ENCODE results near the gene RHAG.
"Not testable (repeated sequence)": the region's sequence is repeated elsewhere in the genome, so short reads cannot be mapped to it uniquely, and the experiment has no call there.

Gene RHAG

DNA sequence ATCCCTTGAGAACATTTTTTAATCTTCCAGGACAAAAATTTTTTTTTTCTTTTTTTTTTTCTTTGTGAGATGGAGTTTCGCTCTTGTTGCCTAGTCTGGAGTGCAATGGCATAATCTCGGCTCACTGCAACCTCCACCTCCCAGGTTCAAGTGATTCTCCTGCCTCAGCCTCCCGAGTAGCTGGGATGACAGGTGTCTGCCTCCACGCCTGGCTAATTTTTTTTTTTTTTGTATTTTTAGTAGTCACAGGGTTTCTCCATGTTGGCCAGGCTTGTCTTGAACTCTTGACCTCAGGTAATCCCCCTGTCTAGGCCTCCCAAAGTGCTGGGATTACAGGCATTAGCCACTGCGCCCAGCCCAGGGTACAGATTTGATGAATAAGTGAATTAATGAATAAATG is 22.5 kb downstream of the RHAG start:
- not testable (repeated sequence) for H3K27me3 Mint-ChIP-seq, ATAC-seq, H3K4me3 Mint-ChIP-seq, H3K4me1 Mint-ChIP-seq, H3K9me3 Mint-ChIP-seq, H3K27ac Mint-ChIP-seq, H3K36me3 Mint-ChIP-seq

GRCh38 chr6:49609285-49609684 is 27.4 kb downstream of the RHAG start:
- no peaks in the 10 kb centered on the region for H3K27me3 Mint-ChIP-seq
- H3K4me1 Mint-ChIP-seq = no peaks in the 10 kb centered on the region
- no peak overlapping the region for H3K4me3 Mint-ChIP-seq
- no peaks in the 10 kb centered on the region for H3K36me3 Mint-ChIP-seq
- no peak for ATAC-seq
- H3K27ac Mint-ChIP-seq = no peak overlapping the region
- no peaks in the 10 kb centered on the region for H3K9me3 Mint-ChIP-seq

DNA sequence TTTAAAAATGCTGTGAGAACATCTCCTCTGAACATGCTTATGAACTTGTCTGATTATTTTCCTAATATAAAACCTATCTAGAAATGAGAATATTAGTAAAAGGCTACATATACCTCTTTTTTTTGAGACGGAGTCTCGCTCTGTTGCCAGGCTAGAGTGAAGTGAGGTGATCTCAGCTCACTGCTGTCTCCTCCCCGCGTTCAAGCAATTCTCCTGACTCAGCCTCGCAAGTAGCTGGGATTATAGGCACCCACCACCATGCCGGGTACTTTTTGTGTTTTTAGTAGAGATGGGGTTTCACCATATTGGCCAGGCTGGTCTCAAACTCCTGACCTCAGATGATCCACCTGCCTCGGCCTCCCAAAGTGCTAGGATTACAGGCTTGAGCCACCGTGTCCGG is 28.4 kb downstream of the RHAG start:
- H3K36me3 Mint-ChIP-seq, H3K4me1 Mint-ChIP-seq, H3K4me3 Mint-ChIP-seq, ATAC-seq, H3K27ac Mint-ChIP-seq, H3K27me3 Mint-ChIP-seq, H3K9me3 Mint-ChIP-seq: not testable (repeated sequence)

GRCh38 chr6:49607391-49607982 is 29.2 kb downstream of the RHAG start:
- Mint-ChIP-seq H3K27ac (no peak overlapping the region), H3K4me3 (no peak overlapping the region), H3K27me3 (no peaks in the 10 kb centered on the region), H3K4me1 (no peaks in the 10 kb centered on the region), H3K9me3 (peaks cover 3% of the 10 kb centered on the region), H3K36me3 (no peaks in the 10 kb centered on the region)
- no peak for ATAC-seq

DNA sequence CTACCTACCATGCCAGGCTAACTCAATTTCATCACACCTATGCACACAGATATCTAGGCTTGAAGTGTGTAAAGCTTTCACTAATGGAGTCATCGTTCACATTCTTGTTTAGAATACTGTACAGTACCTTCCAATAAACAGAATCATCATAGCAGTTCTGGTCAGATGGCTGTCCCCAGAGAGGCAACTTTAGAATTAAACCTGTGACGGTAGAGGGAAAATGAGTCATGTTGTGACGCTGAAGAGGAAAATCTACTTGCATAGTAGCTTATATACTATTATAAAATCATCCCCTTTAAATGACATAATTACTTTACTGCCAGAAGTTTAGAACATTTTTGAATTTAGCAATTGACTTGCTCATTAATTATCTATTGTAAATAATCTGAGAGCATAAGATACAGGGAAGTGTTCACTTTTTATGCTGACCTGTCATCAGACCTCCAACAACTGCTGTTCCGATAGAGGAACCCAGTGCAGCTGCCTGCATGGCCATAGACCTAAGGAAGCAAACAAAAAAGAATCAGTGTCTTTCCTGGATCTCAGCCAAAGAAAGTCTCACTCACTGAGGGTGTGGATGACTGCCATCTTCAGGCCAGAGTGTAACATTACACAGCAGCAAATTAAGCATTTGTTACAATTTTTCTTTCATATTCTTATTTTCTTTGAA is 29.8 kb downstream of the RHAG start:
- no peaks in the 10 kb centered on the region for H3K27me3 Mint-ChIP-seq
- no peaks in the 10 kb centered on the region for H3K4me1 Mint-ChIP-seq
- H3K36me3 Mint-ChIP-seq = no peaks in the 10 kb centered on the region
- no peak overlapping the region for H3K27ac Mint-ChIP-seq
- ATAC-seq = peak; percentile 55
- H3K9me3 Mint-ChIP-seq = peaks cover 3% of the 10 kb centered on the region
- H3K4me3 Mint-ChIP-seq = no peak overlapping the region

- not testable (repeated sequence) for H3K4me1 Mint-ChIP-seq
These were observed 32.6 kb downstream of the RHAG start for GRCh38 chr6:49604080-49604479.

GRCh38 chr6:49587262-49587661 is 49.4 kb downstream of the RHAG start:
- ATAC-seq, H3K9me3 Mint-ChIP-seq, H3K27ac Mint-ChIP-seq, H3K4me1 Mint-ChIP-seq, H3K36me3 Mint-ChIP-seq, H3K27me3 Mint-ChIP-seq, H3K4me3 Mint-ChIP-seq: not testable (repeated sequence)

More at GRCh38 chr6:49604080-49604479, 32.6 kb downstream of the RHAG start:
- not testable (repeated sequence) for H3K27me3 Mint-ChIP-seq, H3K36me3 Mint-ChIP-seq, H3K9me3 Mint-ChIP-seq, H3K27ac Mint-ChIP-seq, H3K4me3 Mint-ChIP-seq, ATAC-seq

DNA sequence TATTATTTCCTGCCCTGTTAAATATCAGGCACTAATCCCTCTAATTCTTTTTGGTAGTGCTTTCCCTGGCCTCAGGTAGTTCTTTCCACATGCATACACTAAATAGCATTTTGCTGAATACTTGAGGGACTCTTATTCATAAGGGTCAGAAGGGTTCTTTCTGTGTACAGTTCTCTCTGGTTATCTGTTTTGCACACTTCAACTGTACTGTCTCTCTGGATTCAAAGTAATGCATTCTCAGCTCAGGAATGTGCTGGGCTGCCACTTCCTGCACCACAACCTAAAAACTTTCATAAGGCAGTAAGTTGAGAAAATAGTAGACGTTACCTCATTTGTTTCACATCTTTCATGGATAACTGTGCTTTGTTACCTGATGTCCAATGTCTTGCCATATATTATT is 54.1 kb downstream of the RHAG start:
- H3K4me3 Mint-ChIP-seq = no peak overlapping the region
- H3K4me1 Mint-ChIP-seq = no peaks in the 10 kb centered on the region
- H3K36me3 Mint-ChIP-seq = no peaks in the 10 kb centered on the region
- no peak overlapping the region for H3K27ac Mint-ChIP-seq
- H3K9me3 Mint-ChIP-seq = peaks cover 3% of the 10 kb centered on the region
- H3K27me3 Mint-ChIP-seq = no peaks in the 10 kb centered on the region
- ATAC-seq = no peak

- no peak overlapping the region for H3K4me3 Mint-ChIP-seq
- H3K27ac Mint-ChIP-seq = no peak overlapping the region
- no peak for ATAC-seq
These were observed 57.0 kb downstream of the RHAG start for GRCh38 chr6:49579649-49580048.

GRCh38 chr6:49576618-49577017 is 60.0 kb downstream of the RHAG start:
- Mint-ChIP-seq H3K27ac (no peak overlapping the region), H3K27me3 (no peaks in the 10 kb centered on the region), H3K4me1 (no peaks in the 10 kb centered on the region), H3K9me3 (peaks cover 5% of the 10 kb centered on the region), H3K36me3 (no peaks in the 10 kb centered on the region), H3K4me3 (no peak overlapping the region)
- ATAC-seq = peak; percentile 10

More at GRCh38 chr6:49579649-49580048, 57.0 kb downstream of the RHAG start:
- no peaks in the 10 kb centered on the region for H3K36me3 Mint-ChIP-seq
- H3K27me3 Mint-ChIP-seq = no peaks in the 10 kb centered on the region
- H3K4me1 Mint-ChIP-seq = no peaks in the 10 kb centered on the region
- H3K9me3 Mint-ChIP-seq = peaks cover 3% of the 10 kb centered on the region

- H3K27me3 Mint-ChIP-seq = no peaks in the 10 kb centered on the region
- no peaks in the 10 kb centered on the region for H3K4me1 Mint-ChIP-seq
- H3K4me3 Mint-ChIP-seq = no peak overlapping the region
- ATAC-seq = no peak
- no peak overlapping the region for H3K27ac Mint-ChIP-seq
- H3K36me3 Mint-ChIP-seq = no peaks in the 10 kb centered on the region
- H3K9me3 Mint-ChIP-seq = peaks cover 2% of the 10 kb centered on the region
These were observed 66.1 kb downstream of the RHAG start for GRCh38 chr6:49570474-49571079.

- no peaks in the 10 kb centered on the region for H3K27me3 Mint-ChIP-seq
- H3K36me3 Mint-ChIP-seq = no peaks in the 10 kb centered on the region
- no peak for ATAC-seq
- no peak overlapping the region for H3K27ac Mint-ChIP-seq
- no peaks in the 10 kb centered on the region for H3K9me3 Mint-ChIP-seq
- H3K4me3 Mint-ChIP-seq = no peak overlapping the region
- H3K4me1 Mint-ChIP-seq = no peaks in the 10 kb centered on the region
These were observed 70.8 kb downstream of the RHAG start for GRCh38 chr6:49565855-49566254.

GRCh38 chr6:49565261-49565660 is 71.4 kb downstream of the RHAG start:
- H3K27me3 Mint-ChIP-seq = no peaks in the 10 kb centered on the region
- H3K4me1 Mint-ChIP-seq = no peaks in the 10 kb centered on the region
- no peak for ATAC-seq
- no peaks in the 10 kb centered on the region for H3K36me3 Mint-ChIP-seq
- no peaks in the 10 kb centered on the region for H3K9me3 Mint-ChIP-seq
- H3K4me3 Mint-ChIP-seq = no peak overlapping the region
- no peak overlapping the region for H3K27ac Mint-ChIP-seq

GRCh38 chr6:49564552-49564951 is 72.1 kb downstream of the RHAG start:
- no peaks in the 10 kb centered on the region for H3K4me1 Mint-ChIP-seq
- no peaks in the 10 kb centered on the region for H3K36me3 Mint-ChIP-seq
- H3K27ac Mint-ChIP-seq = no peak overlapping the region
- no peak for ATAC-seq
- no peak overlapping the region for H3K4me3 Mint-ChIP-seq
- H3K9me3 Mint-ChIP-seq = no peaks in the 10 kb centered on the region
- H3K27me3 Mint-ChIP-seq = no peaks in the 10 kb centered on the region

DNA sequence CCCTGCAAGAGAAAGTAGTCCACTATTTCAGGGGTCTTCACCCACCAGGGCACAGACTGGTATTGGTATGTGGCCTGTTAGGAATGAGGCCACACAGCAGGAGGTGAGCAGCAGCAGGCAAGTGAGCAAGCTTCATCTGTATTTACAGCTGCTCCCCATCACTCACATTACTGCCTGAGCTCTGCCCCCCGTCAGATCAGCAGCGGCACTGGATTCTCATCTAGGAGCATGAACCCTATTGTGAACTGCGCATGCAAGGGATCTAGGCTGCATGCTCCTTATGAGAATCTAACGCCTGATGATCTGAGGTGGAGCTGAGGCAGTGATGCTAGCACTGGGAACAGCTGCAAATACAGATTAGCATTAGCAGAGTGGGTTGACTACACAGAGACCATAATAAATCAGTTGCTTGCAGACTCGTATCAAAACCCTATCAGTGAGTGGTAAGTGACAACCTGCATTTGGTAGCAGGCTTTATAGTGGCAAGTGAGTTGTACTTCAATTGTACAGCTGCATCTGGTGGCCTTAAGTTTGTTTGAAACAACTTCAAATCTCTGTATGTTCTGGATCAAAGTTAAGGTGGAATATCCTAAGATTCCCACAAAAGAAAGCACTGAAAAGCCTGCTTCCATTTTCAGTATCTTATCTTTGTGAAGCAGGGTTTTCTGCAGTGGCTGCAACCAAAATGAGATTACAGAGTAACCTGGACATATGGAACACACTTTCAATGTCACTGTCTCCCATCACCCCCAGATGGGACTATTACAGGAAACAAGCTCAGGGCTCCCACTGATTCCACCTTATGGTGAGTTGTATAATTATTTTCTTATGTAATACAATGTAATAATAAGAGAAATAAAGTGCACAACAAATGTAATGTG is 73.4 kb downstream of the RHAG start:
- no peak for ATAC-seq
- Mint-ChIP-seq H3K4me1 (no peaks in the 10 kb centered on the region), H3K27ac (no peak overlapping the region), H3K27me3 (peaks cover 3% of the 10 kb centered on the region), H3K4me3 (no peak overlapping the region), H3K9me3 (no peaks in the 10 kb centered on the region), H3K36me3 (no peaks in the 10 kb centered on the region)
